ENCODE measurements around the gene HIF1AN. TPM values are rescaled to one million over a fixed set of nuclear protein-coding genes. Genes with fewer than 3 reads are reported as not detected.

Gene HIF1AN
- total RNA-seq, 1 experiment from 2014 or later = 83.1 TPM

DNA sequence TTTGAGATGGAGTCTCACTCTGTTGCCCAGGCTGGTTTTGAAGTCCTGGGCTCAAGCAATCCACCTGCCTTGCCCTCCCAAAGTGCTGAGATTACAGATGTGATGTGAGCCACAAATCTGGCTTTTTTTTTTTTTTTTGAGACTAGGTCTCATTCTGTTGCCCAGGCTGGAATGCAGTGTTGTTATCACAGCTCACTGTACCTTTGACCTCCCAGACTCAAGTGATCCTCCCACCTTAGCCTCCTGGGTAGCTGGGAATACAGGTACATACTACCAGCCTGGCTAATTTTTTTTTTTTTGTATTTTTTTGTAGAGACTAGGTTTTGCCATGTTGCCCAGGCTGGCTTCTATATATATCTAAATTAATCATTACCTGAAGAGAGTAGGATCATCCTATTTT is 62.4 kb downstream of the HIF1AN start:
- POLR2A ChIA-PET = interaction anchor here (0.6 kb wide), 1 partner anchor 13 kb away, joined by 4 read pairs; no protein-coding TSS in a partner anchor
- intact Hi-C loops (cut with micrococcal nuclease; ENCODE audit: unreplicated experiment) = no loop called here

DNA sequence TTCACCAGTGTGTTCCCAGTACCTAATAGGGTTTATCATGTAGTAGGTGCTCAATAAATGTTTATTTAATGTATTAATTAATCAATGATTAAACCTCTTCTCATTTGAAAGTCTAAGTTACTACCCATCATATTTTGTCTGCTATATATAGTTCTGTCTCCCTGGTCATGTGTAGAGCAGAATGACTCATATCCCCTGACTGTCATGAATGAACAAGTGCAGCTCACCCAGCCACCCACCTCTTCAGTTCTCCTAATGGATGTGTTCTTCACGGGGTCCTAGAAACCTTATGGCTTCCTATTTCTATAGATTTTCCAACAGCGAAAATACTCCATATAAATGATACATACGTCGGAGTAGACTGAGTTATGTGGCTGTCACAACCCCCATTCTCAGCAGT is 64.5 kb downstream of the HIF1AN start:
- TF ChIP-seq, protein P1, sequence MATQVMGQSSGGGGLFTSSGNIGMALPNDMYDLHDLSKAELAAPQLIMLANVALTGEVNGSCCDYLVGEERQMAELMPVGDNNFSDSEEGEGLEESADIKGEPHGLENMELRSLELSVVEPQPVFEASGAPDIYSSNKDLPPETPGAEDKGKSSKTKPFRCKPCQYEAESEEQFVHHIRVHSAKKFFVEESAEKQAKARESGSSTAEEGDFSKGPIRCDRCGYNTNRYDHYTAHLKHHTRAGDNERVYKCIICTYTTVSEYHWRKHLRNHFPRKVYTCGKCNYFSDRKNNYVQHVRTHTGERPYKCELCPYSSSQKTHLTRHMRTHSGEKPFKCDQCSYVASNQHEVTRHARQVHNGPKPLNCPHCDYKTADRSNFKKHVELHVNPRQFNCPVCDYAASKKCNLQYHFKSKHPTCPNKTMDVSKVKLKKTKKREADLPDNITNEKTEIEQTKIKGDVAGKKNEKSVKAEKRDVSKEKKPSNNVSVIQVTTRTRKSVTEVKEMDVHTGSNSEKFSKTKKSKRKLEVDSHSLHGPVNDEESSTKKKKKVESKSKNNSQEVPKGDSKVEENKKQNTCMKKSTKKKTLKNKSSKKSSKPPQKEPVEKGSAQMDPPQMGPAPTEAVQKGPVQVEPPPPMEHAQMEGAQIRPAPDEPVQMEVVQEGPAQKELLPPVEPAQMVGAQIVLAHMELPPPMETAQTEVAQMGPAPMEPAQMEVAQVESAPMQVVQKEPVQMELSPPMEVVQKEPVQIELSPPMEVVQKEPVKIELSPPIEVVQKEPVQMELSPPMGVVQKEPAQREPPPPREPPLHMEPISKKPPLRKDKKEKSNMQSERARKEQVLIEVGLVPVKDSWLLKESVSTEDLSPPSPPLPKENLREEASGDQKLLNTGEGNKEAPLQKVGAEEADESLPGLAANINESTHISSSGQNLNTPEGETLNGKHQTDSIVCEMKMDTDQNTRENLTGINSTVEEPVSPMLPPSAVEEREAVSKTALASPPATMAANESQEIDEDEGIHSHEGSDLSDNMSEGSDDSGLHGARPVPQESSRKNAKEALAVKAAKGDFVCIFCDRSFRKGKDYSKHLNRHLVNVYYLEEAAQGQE (IDR thresholded peaks at IDR 0.05; ENCODE audit: insufficient read depth in 1 of 2, low read depth in 2 of 2, low read length in 1 of 2) = no peak
- no peak for TF ChIP-seq SIN3A (IDR thresholded peaks at IDR 0.05; ENCODE audit: borderline replicate concordance, insufficient read depth, low read depth, low read length)
- no peak for TF ChIP-seq TCF7L2 (IDR thresholded peaks at IDR 0.05; ENCODE audit: low read depth, low read length)
- no peak for TF ChIP-seq POLR2AphosphoS5 (IDR thresholded peaks at IDR 0.05; ENCODE audit: low read depth, low read length)
- TF ChIP-seq, protein P2, sequence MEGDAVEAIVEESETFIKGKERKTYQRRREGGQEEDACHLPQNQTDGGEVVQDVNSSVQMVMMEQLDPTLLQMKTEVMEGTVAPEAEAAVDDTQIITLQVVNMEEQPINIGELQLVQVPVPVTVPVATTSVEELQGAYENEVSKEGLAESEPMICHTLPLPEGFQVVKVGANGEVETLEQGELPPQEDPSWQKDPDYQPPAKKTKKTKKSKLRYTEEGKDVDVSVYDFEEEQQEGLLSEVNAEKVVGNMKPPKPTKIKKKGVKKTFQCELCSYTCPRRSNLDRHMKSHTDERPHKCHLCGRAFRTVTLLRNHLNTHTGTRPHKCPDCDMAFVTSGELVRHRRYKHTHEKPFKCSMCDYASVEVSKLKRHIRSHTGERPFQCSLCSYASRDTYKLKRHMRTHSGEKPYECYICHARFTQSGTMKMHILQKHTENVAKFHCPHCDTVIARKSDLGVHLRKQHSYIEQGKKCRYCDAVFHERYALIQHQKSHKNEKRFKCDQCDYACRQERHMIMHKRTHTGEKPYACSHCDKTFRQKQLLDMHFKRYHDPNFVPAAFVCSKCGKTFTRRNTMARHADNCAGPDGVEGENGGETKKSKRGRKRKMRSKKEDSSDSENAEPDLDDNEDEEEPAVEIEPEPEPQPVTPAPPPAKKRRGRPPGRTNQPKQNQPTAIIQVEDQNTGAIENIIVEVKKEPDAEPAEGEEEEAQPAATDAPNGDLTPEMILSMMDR (IDR thresholded peaks at IDR 0.05) = no peak

More for the DNA sequence above, 62.4 kb downstream of the HIF1AN start:
- DNase-seq (ENCODE audit: low read depth, low spot score) (no peak), ATAC-seq (no peak)
- Histone ChIP-seq H3K9me3 (ENCODE audit: control insufficient read depth, insufficient read depth, low read depth, low read length) (no peaks in the 10 kb centered on the region), H3K4me3 (ENCODE audit: low read depth in 2 of 2, low read length in 2 of 2) (no peak overlapping the region), H3K4me1 (ENCODE audit: control insufficient read depth, insufficient read depth, low read length) (no peaks in the 10 kb centered on the region), H3K27me3 (ENCODE audit: control insufficient read depth, insufficient read depth, low read length) (peaks cover 7% of the 10 kb centered on the region; the same call in 1 of the 2 replicates), H3K36me3 (ENCODE audit: control insufficient read depth, insufficient read depth, low read length) (no peaks in the 10 kb centered on the region), H3K27ac (ENCODE audit: low read length) (no peak overlapping the region)
- in situ Hi-C loops (cut with HindIII; ENCODE audit: low pct_unique_long_range_greater_than_20kb, low sequenced_read_pairs) = no loop called here
- TF ChIP-seq, protein P2 (IDR thresholded peaks at IDR 0.05) = no peak
- TF ChIP-seq POLR2AphosphoS5 (IDR thresholded peaks at IDR 0.05; ENCODE audit: low read depth, low read length) (no peak), SIN3A (IDR thresholded peaks at IDR 0.05; ENCODE audit: borderline replicate concordance, insufficient read depth, low read depth, low read length) (no peak), TCF7L2 (IDR thresholded peaks at IDR 0.05; ENCODE audit: low read depth, low read length) (no peak)
- TF ChIP-seq, protein P1 (IDR thresholded peaks at IDR 0.05; ENCODE audit: insufficient read depth in 1 of 2, low read depth in 2 of 2, low read length in 1 of 2) = no peak
- CTCF ChIA-PET = no interaction called here
- BruUV-seq (replicated peaks) = no TSS peak

More for the DNA sequence above, 64.5 kb downstream of the HIF1AN start:
- no TSS peak for BruUV-seq (replicated peaks)
- ChIA-PET POLR2A (no interaction called here), CTCF (interaction anchor here (0.6 kb wide), 1 partner anchor 234 kb away, joined by 3 read pairs; no protein-coding TSS in a partner anchor)
- Histone ChIP-seq H3K9me3 (ENCODE audit: control insufficient read depth, insufficient read depth, low read depth, low read length) (no peaks in the 10 kb centered on the region), H3K4me1 (ENCODE audit: control insufficient read depth, insufficient read depth, low read length) (no peaks in the 10 kb centered on the region), H3K27me3 (ENCODE audit: control insufficient read depth, insufficient read depth, low read length) (peaks cover 5% of the 10 kb centered on the region), H3K27ac (ENCODE audit: low read length) (no peak overlapping the region), H3K36me3 (ENCODE audit: control insufficient read depth, insufficient read depth, low read length) (no peaks in the 10 kb centered on the region), H3K4me3 (ENCODE audit: low read depth in 2 of 2, low read length in 2 of 2) (no peak overlapping the region)
- no peak for DNase-seq (ENCODE audit: low read depth, low spot score)
- in situ Hi-C loops (cut with HindIII; ENCODE audit: low pct_unique_long_range_greater_than_20kb, low sequenced_read_pairs) = no loop called here
- no peak for ATAC-seq
- intact Hi-C loops (cut with micrococcal nuclease; ENCODE audit: unreplicated experiment) = no loop called here

Measured in Panc1 (cell line).